Left lung (tissue), 10 donors: ENCODE data around the gene GULP1. TPM values are rescaled to one million over a fixed set of nuclear protein-coding genes. Genes with fewer than 3 reads are reported as not detected.

Experiments
- ATAC-seq: fragments of 200-7000 bp; cut with Tn5 transposase; one replicate; pipeline ENCODE4 v1.9.1; 2020; ENCODE audit warnings: moderate library complexity
- DNase-seq, 4 donors: peaks; one replicate each; pipeline ENCODE4 v3.0.0-alpha.2; 2013 to 2020
- H3K27ac ChIP-seq, 2 donors: fragments of 200-600 bp; sonication (generic) in 1 of 2; one replicate each; pipeline versions ENCODE4 v1.5.0 to v1.8.0; 2020 to 2021
- H3K27me3 ChIP-seq, 2 donors: fragments of 200-600 bp; sonication (generic) in 1 of 2; one replicate each; pipeline versions ENCODE4 v1.5.0 to v1.8.0; 2020 to 2021
- H3K36me3 ChIP-seq, 2 donors: fragments of 200-600 bp; sonication (generic) in 1 of 2; one replicate each; pipeline versions ENCODE4 v1.5.0 to v1.8.0; 2020 to 2021
- H3K4me1 ChIP-seq, 2 donors: fragments of 200-600 bp; one replicate each; pipeline ENCODE4 v1.8.0; 2021
- H3K4me3 ChIP-seq, 2 donors: fragments of 200-600 bp; sonication (generic) in 1 of 2; one replicate each; pipeline versions ENCODE4 v1.5.0 to v1.8.0; 2020 to 2021; ENCODE audit warnings: mild to moderate bottlenecking in 1 of 2
- H3K9me3 ChIP-seq, 2 donors: fragments of 200-600 bp; sonication (generic) in 1 of 2; one replicate each; pipeline versions ENCODE4 v1.5.0 to v1.8.0; 2020 to 2021
- intact Hi-C, 2 donors: fragments of 100-400 bp; cut with DNase I; formaldehyde crosslinking; loops; one replicate each; pipeline versions ENCODE4 v1.11.2 to v1.14.2; 2022
- polyA plus RNA-seq, 6 donors: library from polyadenylated mRNA; unstranded; fragments of 120-200 nt; gene quantifications; one replicate each; pipeline ENCODE4 v1.2.1, GENCODE V29; 2013; ENCODE audit not compliant: insufficient read length in 6 of 6
- total RNA-seq, 2 donors: library from RNA; stranded (reverse); fragmentation: NEBNext Ultra II Directional; extraction: Animal tissue kit (Norgen Biotek cat#: 25700); gene quantifications; one replicate each; pipeline ENCODE4 v1.2.1, GENCODE V29; 2021
- TF ChIP-seq, protein P1 (sequence below), 2 donors: fragments of 200-600 bp; sonication (generic) in 1 of 2; IDR thresholded peaks; one replicate each; pipeline versions ENCODE4 v1.5.0 to v1.8.0; 2021; ENCODE audit warnings: antibody characterized with exemption in 2 of 2
- donor health status: DM: no; HTN: yes; CAD: no.
- donor health status: DM: no; HTN: no; CAD: no.

GULP1 gene
- total and polyA plus RNA-seq, 8 donors, result 27.5 to 120 (median 85.4) TPM

DNA sequence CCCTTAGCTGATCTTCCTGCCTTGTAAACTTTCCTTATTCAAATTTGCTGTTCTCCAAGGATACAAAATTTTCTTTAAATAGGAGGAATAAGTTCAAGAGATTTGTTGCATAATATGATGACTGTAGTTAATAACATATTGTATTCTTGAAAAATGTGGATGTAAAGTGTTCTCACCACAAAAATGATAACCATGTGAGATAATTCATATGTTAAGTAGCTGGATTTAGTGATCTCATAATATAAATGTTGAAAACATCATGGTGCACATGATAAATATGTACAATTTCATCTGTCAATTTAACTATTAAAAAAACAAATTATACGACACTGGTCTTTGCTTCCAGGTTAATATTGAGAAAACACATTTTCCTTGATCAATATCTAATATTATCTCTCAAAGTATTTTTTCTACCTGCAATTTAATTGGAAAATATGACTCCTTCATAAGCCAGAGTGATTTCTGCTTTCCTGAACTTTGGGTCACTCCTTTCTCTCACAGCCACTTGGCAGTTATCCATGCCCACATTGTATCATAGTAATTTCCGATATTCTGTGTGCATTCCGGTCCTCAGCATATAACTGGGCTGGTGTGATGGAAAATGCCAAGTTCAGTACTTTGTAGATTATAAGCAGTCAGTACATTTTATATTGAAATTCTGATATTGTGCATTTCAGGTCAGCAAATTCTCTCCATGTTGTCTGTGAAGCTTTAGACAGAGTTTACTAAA, 152.6 kb downstream of the GULP1 start:
- DNase-seq (no peak), ATAC-seq (no peak)
- Histone ChIP-seq H3K4me3 (no peak overlapping the region), H3K9me3 (no peaks in the 10 kb centered on the region), H3K4me1 (no peaks in the 10 kb centered on the region), H3K27ac (no peak overlapping the region), H3K36me3 (no peaks in the 10 kb centered on the region), H3K27me3 (no peaks in the 10 kb centered on the region)
- TF ChIP-seq, protein P1, sequence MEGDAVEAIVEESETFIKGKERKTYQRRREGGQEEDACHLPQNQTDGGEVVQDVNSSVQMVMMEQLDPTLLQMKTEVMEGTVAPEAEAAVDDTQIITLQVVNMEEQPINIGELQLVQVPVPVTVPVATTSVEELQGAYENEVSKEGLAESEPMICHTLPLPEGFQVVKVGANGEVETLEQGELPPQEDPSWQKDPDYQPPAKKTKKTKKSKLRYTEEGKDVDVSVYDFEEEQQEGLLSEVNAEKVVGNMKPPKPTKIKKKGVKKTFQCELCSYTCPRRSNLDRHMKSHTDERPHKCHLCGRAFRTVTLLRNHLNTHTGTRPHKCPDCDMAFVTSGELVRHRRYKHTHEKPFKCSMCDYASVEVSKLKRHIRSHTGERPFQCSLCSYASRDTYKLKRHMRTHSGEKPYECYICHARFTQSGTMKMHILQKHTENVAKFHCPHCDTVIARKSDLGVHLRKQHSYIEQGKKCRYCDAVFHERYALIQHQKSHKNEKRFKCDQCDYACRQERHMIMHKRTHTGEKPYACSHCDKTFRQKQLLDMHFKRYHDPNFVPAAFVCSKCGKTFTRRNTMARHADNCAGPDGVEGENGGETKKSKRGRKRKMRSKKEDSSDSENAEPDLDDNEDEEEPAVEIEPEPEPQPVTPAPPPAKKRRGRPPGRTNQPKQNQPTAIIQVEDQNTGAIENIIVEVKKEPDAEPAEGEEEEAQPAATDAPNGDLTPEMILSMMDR (IDR thresholded peaks at IDR 0.05), result no peak
- intact Hi-C loops, result no loop called here

DNA sequence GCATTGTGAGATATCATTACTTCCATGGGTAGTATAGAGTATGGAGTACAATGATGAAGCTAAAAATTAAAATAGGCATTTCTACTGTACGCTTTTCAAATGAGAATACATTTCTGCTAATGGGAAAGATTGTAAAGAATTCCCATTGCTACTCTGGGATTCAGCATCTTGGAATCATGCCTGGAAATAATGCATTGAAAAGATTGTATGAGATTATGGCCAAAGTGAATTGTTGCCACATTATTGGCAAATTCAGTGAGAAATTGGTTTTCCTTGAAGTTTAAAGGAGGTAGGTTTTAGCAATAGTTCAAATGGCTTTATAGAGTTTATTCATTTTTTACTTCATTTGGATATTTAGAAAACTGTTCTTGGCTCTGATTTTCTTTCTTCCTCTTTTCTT, 157.9 kb downstream of the GULP1 start:
- Histone ChIP-seq H3K27me3 (no peaks in the 10 kb centered on the region), H3K4me3 (no peak overlapping the region), H3K36me3 (no peaks in the 10 kb centered on the region), H3K9me3 (no peaks in the 10 kb centered on the region), H3K27ac (no peak overlapping the region), H3K4me1 (no peaks in the 10 kb centered on the region)
- DNase-seq (no peak), ATAC-seq (no peak)
- intact Hi-C loops, result no loop called here
- TF ChIP-seq, protein P1 (IDR thresholded peaks at IDR 0.05), result no peak

DNA sequence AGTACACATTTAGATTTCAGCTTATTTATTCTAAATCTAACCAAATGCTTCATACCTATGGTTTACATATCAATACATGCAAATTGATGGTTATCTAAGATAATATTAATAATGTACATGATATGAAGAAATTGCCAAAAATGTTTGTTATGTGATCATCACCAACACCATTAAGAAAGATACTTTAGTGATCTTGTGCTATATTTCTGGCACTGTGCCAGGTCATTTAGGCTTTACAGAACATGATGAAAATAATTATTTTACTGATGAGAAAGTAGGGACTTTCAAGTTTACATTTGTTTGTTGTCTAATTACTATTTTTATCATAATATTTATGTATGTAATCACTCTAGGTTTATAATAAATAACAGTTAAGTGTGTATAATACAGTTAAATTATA, 158.3 kb downstream of the GULP1 start:
- no peaks in the 10 kb centered on the region for H3K27me3 ChIP-seq
- TF ChIP-seq, protein P1 (IDR thresholded peaks at IDR 0.05), result no peak
- intact Hi-C loops, result no loop called here
- H3K4me3 ChIP-seq, result no peak overlapping the region
- H3K4me1 ChIP-seq, result no peaks in the 10 kb centered on the region
- H3K27ac ChIP-seq, result no peak overlapping the region
- peak in 1 of 4 donors; percentile 24 for DNase-seq
- H3K9me3 ChIP-seq, result no peaks in the 10 kb centered on the region
- no peak for ATAC-seq
- H3K36me3 ChIP-seq, result no peaks in the 10 kb centered on the region

DNA sequence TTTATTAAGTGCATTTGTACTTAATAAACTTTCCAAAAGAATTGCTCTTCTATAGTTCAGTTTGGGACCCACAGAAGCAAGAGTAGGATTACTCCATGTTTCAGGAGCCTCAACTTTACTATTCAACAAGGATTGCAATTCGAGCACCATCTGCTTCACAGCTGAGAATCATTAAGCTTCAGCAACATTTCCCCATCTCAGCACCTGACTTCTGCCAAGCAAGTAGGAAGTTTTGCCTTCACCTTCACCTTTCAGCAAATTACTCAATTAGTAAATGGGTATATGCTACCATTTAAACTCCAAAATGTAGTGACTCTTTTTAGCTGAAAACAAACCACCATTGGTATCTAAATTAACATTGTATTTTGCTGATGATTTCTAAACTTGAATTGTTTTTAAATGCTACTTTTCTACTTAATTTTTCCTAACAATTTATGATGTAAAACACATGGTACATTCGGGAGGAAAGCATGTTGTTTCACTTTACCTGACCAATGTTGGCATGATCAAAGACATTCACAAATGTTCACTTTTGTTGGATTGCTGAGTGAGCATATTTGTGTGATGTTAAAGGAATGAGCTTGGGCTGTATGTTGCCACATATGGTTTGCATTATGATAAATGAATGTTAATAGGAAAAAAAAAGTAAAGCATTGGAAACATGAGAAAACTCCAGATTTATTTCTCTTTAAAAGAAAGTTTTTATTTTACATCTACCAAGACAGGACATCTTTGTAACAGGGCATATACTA, 159.2 kb downstream of the GULP1 start:
- Histone ChIP-seq H3K36me3 (no peaks in the 10 kb centered on the region), H3K27ac (no peak overlapping the region), H3K4me1 (no peaks in the 10 kb centered on the region), H3K4me3 (no peak overlapping the region), H3K9me3 (no peaks in the 10 kb centered on the region), H3K27me3 (no peaks in the 10 kb centered on the region)
- TF ChIP-seq, protein P1 (IDR thresholded peaks at IDR 0.05), result no peak
- no peak for ATAC-seq
- intact Hi-C loops, result no loop called here
- DNase-seq, result peak in 1 of 4 donors; percentile 9

DNA sequence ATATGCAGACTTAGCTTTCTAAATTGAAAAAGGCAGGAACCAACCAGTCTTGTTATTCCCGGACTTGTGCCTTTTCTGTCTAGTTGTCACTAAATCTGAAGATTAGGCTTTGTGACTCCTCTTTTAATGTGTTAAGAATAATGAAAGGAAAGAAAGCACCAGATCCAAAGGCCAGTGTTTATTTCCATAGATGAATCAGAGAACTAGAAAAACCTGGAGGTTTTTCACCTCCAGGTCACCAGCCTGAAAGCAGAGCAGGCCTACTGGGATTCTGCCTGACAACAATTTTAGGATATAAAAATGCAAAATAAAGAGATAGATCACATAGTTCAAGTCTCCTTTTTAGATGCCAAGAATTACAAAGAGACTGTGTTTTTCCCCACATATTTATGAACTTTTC, 160.4 kb downstream of the GULP1 start:
- ATAC-seq, result no peak
- Histone ChIP-seq H3K27me3 (no peaks in the 10 kb centered on the region), H3K27ac (no peak overlapping the region), H3K9me3 (no peaks in the 10 kb centered on the region), H3K36me3 (no peaks in the 10 kb centered on the region), H3K4me1 (no peaks in the 10 kb centered on the region), H3K4me3 (no peak overlapping the region)
- no peak for DNase-seq
- intact Hi-C loops, result no loop called here
- TF ChIP-seq, protein P1 (IDR thresholded peaks at IDR 0.05), result no peak
